GM21619 (cell line): ENCODE data around the gene CATSPER4.

ENCODE experiments used
- ATAC-seq: cut with Tn5 transposase; IDR thresholded peaks from one replicate; pipeline ENCODE4 v1.9.1; 2021; ENCODE audit not compliant: unreplicated experiment

The CATSPER4 gene

DNA sequence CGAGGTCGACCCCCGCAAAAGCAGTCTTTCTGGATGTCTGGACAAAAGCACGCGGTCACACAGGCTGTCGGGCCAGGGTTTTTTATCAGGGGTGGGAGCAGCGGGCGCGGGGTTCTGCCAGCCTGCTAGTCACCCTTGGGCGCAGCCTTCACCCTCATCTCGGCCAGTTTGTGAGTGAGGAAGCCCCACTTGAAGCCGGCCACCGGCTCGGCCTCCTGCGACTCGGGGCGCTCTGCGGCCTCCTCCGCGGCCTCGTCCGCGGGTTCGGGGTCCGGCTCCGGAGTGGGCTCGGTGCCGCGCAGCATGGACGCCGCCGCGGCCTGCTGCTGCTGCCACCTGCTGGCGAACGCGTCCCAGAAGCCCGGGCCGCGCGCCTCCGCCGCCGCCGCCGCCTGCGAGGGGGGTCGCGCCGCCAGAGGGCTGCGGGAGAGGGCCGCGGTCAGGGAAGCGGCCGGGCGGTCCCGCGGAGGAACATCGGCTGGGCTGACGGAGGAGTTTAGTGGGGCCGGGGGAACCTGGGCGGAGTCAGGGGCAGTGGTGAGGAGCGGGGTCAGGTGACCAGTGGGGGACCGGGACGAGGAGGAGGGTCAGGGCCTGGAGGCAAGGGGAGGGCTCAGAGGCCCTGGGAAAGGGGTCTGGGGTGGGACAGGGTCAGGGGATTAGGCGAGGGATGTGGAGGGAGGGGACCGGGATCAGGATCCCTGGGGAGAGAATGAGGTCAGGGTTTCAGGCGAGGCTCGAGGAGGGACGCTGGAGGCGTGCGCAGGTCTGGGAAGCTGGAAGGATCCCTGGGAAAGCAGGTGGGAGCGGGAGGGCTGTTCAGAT lies 26.2 kb upstream of the CATSPER4 start:
- no peak for ATAC-seq

DNA sequence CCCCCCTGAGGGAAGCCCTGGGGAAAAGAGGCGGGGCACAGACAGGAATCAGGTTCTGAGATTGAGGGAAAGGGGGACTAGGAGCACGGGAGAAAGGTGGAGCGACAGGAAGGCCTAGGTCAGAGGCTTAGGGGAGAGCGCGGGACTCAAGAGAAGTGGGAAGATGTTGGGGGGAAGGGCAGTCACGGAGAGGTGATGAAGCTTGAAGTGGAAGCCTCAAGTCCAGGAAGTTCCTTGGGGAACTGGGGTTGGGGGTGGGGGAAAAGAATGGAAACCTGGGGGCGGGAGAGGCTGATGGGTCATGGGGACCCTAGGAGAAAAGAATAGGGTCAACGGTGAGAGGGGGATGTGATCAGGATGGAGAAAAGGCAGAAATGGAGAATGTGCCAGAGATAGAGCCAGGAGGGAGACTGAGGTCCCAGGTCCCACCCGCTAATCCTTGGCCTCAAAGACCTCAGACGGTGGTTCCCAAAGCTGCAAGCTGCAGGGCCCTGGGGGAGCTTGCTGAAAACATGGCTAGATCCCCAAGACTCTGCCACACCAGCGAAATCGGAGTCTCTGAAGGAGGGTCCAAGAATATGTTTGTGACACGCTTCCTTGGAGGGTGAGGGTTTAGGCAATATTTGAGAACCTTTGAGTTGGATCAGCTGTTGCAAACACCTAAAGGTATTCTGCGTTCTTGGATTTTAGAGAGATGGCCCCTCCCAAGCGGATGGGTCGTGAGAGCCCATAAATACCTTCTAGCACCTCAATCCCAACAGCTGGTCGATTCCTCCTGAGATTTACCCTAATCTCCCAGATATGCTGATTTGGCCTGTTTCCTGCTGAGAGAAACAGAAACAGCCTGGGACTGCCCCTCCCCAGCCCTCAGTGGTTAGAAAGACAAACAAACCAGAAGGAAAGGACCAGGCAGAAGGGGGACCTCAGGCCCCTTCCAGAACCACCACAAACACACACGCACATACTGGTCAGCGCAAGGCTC lies 25.2 kb upstream of the CATSPER4 start:
- no peak for ATAC-seq

DNA sequence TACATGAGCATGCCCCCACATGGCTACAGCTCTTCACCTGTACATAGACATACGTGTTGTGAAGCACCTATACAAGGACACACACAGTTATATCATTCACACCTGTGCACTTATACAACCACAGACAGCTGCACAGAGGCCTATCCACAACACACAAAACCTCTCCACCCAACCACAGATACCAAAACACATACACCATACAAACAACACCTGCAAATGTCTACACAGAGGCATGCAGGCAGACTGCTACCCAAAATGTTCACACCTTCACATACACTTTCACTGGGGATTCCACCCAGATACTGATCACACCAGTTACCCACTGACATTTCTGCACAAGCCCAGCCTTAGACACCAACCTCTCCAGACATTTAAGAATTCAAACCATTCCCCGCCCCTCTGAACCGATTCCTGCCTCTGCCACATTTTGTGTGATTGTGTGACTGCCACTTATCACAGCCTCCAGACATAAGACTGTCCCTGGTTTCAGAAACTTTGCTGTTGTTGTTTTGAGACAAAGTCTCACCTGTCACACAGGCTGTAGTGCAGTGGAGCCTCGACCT lies 23.6 kb upstream of the CATSPER4 start:
- ATAC-seq: no peak

DNA sequence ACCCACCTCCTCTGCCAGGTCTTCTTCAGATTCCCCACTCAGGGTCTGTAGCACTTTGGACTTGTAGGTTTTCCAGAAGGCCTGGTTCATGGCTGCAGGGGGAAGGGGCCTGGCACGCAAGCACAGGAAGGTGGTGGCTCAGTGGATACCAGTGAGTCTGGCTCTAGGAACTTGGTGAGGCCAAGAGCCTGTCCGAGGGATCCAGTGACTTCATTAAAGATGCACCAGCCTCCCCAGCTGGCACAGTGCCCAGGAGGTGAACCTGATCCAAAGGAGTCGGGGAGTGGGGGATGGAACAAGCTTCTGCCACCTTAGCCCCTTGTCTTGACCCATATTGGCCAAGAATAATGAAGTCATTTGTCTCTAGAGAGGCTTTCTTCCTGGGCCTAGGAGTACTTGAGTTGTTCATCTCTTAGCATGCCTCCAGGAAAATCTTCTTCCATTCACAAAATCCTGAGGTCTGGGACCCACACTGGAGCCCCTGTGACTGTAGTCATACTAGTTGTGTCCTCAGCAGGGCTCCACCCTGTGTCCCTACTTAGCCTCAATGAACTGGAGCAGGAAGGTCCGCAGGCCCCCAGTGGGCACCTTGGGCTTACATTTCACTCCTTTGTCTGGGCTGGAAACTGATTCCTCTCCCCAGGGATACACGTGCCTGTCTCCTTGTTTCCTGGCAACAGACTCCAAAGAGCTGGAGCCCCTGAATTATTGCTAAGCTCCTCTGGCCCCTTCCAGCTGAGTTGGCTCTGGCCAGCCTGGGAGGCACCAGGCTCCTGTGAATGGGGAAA lies 21.8 kb upstream of the CATSPER4 start, which contains the start of gene C1orf232:
Gene C1orf232, minus strand, starts transcription at position 554 of the 788 bp plus-strand sequence. Its CDS starts 464 bp downstream, at position 90.
- ATAC-seq: no peak

DNA sequence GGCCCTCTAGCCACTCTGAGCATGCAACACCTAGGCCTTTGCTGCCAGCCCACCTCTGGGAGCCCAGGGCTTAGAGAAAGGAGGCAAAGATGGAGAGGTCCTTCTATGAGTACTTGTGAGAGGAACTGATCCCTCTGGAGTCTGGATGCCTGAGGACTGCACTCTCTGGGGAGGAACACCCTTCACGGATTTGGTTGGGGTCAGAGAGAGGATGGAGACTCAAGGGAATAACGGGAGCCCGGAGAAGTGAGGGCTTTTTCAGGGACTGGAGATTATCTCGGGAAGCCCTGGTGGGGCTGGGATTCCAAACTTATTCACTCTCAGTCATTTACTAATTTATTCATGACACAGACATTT lies 21.2 kb upstream of the CATSPER4 start:
- no peak for ATAC-seq

DNA sequence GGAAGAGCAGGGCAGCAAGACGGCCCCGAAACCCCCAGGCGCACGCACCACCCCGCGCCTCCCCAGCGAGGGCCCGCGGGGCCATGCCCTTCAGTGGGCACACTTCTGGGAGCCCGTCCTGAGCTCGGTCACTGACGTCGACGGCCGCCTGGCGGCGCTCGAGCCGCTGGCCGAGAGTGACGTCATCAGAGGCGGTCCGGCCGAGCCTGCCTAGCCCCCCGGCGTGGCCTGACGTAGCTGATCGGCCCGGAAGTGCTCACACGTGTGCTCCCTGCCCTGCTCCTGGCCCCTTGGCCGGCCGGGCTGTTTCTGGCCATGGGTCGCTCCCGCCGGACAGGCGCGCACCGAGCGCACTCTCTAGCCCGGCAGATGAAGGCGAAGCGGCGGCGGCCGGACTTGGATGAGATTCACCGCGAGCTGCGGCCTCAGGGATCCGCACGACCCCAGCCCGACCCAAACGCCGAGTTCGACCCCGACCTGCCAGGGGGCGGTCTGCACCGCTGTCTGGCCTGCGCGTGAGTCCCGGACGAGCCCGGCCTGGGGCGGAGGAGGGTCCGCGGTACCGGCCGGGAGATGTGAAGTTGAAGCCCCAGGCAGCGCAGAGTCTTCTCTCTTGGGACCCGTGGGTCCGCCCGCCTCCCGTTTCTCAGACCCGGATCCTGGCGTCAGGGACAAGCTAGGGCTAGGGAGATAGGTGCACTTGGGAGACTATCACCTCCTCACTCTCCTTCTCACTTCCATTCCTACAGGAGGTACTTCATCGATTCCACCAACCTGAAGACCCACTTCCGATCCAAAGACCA lies 20.5 kb upstream of the CATSPER4 start, which contains the start of gene ZNF593:
Gene ZNF593, plus strand, starts transcription at position 240 of the 803 bp plus-strand sequence. Its CDS starts 76 bp downstream, at position 316.
- peak; percentile 92 for ATAC-seq

DNA sequence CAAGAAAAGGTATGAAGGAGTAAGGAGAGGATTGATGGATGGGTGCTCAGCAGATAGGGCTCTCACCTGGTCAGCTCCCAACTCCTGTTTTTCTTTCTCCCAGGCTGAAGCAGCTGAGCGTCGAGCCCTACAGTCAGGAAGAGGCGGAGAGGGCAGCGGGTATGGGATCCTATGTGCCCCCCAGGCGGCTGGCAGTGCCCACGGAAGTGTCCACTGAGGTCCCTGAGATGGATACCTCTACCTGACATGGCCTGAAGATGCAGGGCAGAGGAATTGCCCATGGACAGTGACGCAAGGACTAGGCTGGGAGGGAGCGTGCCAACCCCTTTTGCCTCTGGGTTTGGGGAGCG lies 20.0 kb upstream of the CATSPER4 start:
- no peak for ATAC-seq

DNA sequence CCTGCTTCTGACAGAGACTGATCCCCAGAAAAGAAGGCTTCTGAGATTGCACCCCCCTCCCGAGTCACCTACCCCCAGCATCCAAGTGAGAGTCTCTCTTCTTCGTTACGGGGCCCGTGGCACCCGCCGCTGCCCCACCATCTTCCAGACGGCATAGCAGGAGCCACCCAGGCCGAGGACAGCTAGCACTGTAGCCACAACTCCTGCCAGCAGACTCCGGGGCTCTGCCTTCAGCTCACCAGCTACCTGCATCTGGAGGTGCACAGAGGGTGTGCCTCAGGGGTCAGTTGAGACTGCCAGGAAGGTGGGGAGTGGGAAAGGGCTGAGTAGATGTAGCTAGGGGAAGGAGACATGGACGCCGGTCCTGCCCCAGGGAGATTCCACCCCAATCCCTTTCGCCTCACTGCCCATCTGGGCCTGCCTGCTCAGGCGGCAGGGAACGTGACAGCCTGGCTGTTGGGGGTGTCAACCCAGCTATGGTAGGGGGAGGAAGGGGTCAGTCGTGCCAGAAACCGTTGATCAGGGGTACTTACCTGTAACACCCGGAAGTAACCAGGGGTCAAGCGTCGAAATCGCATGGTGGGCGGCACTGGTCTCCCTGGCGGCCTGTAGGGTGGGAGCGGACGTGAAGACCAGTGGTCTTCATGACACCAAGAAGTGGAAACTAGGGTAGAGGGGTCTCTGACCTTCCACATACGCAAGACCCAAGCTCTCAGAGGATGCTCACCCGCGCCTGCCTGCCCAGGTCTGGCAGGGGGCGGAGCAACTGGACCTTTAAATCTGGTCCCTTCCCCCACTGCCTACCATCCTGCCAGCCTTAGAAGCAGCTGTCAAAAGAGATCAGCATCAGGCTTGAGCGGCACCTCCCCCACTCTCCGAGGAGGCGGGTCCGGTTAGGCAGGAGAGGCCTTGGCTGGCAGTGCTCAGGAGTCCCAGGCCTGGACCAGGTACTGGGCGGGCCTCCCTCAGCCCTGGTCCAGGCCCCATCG lies 19.0 kb upstream of the CATSPER4 start, which contains the start of gene ZNF593OS:
Gene ZNF593OS, minus strand, starts transcription at position 749 of the 989 bp plus-strand sequence. Its CDS starts 171 bp downstream, at position 578.
- no peak for ATAC-seq

DNA sequence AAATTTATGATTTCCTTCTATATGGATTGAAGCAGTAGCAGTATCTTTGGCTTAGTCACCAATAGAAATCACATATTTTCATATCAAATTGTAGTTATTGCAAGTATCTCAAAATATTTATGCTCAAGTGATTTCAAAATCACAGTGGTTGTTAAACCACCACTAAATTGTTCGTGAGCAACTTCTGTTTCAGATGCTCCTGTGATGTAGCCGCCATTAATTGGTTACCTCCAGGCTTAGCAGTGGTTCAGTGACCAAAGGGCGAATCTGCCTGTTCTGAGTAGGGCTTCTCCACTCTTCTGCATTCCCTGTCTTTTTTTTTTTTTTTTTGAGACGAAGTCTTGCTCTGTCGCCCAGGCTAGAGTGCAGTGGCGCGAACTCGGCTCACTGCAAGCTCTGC lies 15.1 kb upstream of the CATSPER4 start:
- ATAC-seq: no peak

DNA sequence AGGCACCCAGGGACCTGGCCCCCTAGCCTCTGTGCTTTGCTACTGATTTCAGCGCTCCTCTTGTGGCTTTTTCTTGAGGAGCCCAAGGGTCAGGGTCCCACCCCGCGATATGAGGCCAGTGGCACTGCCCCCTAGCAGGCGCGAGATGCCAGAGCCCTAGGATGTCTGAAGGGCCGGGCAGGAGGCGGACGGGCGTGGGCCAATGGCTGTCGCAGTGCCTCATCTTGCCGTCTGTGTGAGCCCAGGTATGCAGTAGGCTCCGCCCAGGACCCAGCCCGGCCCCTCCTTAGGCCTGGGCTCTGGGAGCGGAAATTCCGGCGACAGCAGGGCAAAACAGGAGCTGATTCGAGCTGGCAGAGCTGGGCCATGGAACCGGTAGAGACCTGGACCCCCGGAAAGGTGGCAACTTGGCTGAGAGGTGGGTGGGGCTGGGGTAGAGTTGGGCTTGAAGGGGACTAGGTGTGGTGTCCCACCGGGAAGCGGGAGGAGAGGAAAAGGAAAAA lies 13.2 kb upstream of the CATSPER4 start, which contains the start of gene CNKSR1:
Gene CNKSR1, plus strand, starts transcription at position 310 of the 503 bp plus-strand sequence. Its CDS starts 57 bp downstream, at position 367.
- no peak for ATAC-seq

DNA sequence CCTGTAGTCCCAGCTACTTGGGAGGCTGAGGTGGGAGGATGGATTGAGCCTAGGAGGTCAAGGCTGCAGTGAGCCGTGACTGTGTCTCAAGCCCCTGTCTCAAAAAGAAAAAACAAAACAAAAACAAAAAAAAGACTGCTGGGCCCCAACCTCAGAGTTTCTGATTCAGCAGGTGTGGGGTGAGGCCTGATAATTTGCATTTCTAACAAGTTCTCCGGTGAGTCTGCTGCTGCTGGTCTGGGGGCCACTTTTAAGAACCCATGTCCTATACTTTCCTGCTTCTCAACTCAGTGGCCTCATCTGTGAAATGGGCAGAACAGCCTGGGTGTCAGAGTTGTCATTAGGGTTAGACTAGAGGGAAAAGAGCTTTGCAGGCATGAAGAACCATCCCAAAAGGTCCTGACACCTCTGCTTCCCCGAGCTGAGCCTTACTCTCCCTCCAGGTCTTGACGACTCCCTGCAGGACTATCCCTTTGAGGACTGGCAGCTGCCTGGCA lies 10.3 kb upstream of the CATSPER4 start:
- ATAC-seq: no peak

DNA sequence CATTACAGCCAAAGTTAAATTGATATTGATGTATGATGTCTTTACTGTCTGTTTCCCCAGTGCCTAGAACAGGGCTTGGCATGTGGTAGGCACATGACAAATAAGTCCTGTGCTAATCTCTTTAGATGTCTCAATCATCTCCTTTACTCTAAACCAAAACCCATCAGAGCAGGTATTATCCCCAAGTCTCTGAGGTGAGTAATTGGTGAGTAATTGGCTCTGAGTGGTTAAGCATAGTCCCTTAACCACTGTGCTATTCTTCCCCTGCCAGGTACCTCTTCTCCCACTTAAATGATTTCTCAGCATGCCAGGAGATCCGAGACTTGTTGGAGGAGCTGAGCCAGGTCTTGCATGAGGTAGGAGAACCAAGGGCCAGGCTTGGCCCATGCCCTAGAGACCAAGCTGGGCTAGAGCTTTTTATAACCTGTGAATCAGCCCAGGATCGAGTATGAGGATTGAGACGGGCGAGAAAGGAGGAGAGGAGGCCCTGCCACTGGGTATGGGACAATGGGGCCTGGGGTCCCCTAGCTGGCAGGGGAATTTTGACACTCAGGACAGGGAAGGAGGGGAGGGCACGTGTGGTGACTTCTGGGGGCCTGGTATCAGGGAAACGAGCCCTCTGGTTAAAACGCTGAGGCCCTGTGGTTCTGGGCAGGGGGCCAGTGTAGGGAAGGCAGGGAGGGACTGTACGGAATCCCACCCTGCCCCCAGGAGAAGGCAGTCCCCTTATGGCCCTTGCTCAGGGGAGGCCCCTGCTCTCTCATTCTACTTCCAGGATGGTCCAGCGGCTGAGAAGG lies 8.6 kb upstream of the CATSPER4 start:
- no peak for ATAC-seq

DNA sequence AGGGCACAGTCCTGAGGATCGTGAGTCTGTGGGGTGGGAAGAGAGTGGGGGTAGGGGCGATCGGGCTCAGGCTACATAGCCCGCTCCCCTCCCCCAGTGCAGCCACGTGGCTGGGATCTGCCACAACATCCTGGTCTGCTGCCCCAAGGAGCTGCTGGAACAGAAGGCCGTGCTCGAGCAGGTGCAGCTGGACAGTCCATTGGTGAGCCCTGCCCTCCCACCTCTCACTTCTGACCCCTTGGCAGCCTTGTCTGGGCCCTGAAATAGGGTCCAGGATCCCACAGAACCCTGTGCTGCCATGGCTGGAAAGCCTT lies 8.1 kb upstream of the CATSPER4 start:
- ATAC-seq: no peak

DNA sequence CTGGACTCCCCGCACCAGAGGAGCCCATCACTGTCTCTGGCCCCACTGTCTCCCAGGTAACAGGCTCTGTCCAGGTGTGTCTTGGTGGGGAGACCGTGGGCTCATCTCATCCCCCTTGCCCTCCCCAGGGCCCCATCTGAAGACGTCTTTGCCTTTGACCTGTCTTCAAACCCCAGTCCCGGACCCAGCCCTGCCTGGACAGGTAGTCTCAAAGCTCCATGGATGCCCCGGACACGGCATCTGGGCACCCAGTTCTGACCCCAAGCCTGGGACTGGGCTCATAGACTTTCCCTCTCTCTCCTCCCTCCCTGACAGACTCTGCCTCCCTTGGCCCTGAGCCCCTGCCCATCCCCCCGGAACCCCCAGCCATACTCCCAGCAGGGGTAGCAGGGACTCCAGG lies 6.3 kb upstream of the CATSPER4 start:
- no peak for ATAC-seq

DNA sequence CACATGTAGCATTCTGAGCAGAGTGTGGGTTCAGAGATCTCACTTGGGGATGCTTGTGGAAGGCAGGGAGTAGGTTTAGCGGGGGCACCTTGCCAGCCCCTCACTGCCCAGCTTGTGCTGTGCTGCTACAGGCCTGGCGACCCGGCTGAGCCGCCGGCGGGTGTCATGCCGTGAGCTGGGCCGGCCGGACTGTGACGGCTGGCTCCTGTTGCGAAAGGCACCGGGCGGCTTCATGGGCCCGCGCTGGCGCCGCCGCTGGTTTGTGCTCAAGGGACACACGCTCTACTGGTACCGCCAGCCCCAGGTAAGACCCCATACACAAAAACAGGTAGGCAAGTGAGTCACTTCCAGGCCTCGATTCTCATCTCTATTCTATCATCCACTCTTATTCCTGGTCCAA lies 5.5 kb upstream of the CATSPER4 start:
- no peak for ATAC-seq

DNA sequence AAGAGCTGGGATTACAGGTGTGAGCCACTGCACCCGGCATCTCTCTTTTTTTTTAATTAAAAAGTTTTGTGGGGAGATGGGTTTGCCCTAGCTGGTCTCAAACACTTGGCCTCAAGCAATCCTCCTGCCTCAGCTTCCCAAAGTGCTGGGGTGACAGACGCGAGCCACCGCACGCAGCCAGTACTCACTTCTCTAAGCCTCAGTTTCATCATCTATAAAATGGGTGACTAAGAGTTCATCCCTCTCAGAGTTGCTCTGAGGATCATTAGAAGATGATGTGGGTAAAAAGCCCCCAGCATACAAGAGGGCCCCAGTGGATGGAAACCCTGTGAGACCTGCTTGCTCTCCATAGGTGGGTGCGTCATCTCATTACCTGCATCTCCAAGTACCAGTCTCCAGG lies 2.5 kb upstream of the CATSPER4 start:
- ATAC-seq: no peak

DNA sequence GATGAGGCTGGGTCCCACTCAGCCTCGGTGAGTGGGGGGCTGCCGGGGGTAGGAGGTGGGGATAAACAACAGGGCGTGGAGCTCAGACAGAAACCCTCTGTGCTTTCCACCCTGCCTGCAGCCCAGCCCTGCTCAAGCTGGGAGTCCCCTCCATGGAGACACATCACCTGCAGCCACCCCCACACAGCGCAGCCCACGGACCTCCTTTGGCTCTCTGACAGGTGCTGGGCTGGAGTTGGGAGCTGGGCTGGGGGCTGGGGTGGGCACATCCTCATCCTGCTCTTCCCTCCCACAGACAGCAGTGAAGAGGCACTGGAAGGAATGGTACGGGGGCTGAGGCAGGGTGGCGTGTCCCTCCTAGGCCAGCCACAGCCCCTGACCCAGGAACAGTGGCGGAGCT lies 1.9 kb upstream of the CATSPER4 start:
- ATAC-seq: no peak
